ENCODE results near the gene SETD3.

The SETD3 gene

GRCh38 chr14:99424306-99424877, 56.3 kb downstream of the SETD3 start:
- no peak for DNase-seq (ENCODE audit: low read depth in 2 of 3, low spot score in 2 of 3)

- DNase-seq (ENCODE audit: low read depth in 2 of 3, low spot score in 2 of 3) = no peak
Observed at GRCh38 chr14:99423434-99423833, 57.2 kb downstream of the SETD3 start.

GRCh38 chr14:99422228-99423010, 58.2 kb downstream of the SETD3 start:
- DNase-seq (ENCODE audit: low read depth in 2 of 3, low spot score in 2 of 3) = no peak

GRCh38 chr14:99420711-99421110, 59.9 kb downstream of the SETD3 start:
- DNase-seq (ENCODE audit: low read depth in 2 of 3, low spot score in 2 of 3) = no peak

GRCh38 chr14:99419905-99420304, 60.8 kb downstream of the SETD3 start:
- DNase-seq (ENCODE audit: low read depth in 2 of 3, low spot score in 2 of 3) = no peak

GRCh38 chr14:99418242-99418641, 62.4 kb downstream of the SETD3 start:
- no peak for DNase-seq (ENCODE audit: low read depth in 2 of 3, low spot score in 2 of 3)

- no peak for DNase-seq (ENCODE audit: low read depth in 2 of 3, low spot score in 2 of 3)
Observed at GRCh38 chr14:99416909-99417308, 63.8 kb downstream of the SETD3 start.

GRCh38 chr14:99415496-99416281, 65.0 kb downstream of the SETD3 start:
- no peak for DNase-seq (ENCODE audit: low read depth in 2 of 3, low spot score in 2 of 3)

GRCh38 chr14:99413911-99414310, 66.7 kb downstream of the SETD3 start:
- DNase-seq (ENCODE audit: low read depth in 2 of 3, low spot score in 2 of 3) = no peak

GRCh38 chr14:99413172-99413571, 67.5 kb downstream of the SETD3 start:
- no peak for DNase-seq (ENCODE audit: low read depth in 2 of 3, low spot score in 2 of 3)

GRCh38 chr14:99412117-99413061, 68.3 kb downstream of the SETD3 start:
- DNase-seq (ENCODE audit: low read depth in 2 of 3, low spot score in 2 of 3) = peak in 1 of 3 experiments; percentile 16

- DNase-seq (ENCODE audit: low read depth in 2 of 3, low spot score in 2 of 3) = no peak
Observed at GRCh38 chr14:99410019-99410418, 70.6 kb downstream of the SETD3 start.

GRCh38 chr14:99408971-99409289, 71.7 kb downstream of the SETD3 start:
- DNase-seq (ENCODE audit: low read depth in 2 of 3, low spot score in 2 of 3) = no peak

- no peak for DNase-seq (ENCODE audit: low read depth in 2 of 3, low spot score in 2 of 3)
Observed at GRCh38 chr14:99408286-99408970, 72.2 kb downstream of the SETD3 start.

GRCh38 chr14:99407416-99407815, 73.2 kb downstream of the SETD3 start:
- DNase-seq (ENCODE audit: low read depth in 2 of 3, low spot score in 2 of 3) = no peak

GRCh38 chr14:99402950-99403349, 77.7 kb downstream of the SETD3 start:
- DNase-seq (ENCODE audit: low read depth in 2 of 3, low spot score in 2 of 3) = no peak

GRCh38 chr14:99402285-99402648, 78.4 kb downstream of the SETD3 start:
- no peak for DNase-seq (ENCODE audit: low read depth in 2 of 3, low spot score in 2 of 3)

- DNase-seq (ENCODE audit: low read depth in 2 of 3, low spot score in 2 of 3) = no peak
Observed at GRCh38 chr14:99401621-99402284, 78.9 kb downstream of the SETD3 start.

- no peak for DNase-seq (ENCODE audit: low read depth in 2 of 3, low spot score in 2 of 3)
Observed at GRCh38 chr14:99401211-99401610, 79.4 kb downstream of the SETD3 start.

- no peak for DNase-seq (ENCODE audit: low read depth in 2 of 3, low spot score in 2 of 3)
Observed at GRCh38 chr14:99397698-99398097, 83.0 kb downstream of the SETD3 start.
